HepG2 (cell line): ENCODE data around the gene ATRN. TPM values are rescaled to one million over a fixed set of nuclear protein-coding genes. Genes with fewer than 3 reads are reported as not detected.
A peak's percentile ranks its signal among the peaks of the same experiment; 100 is the strongest.

Experiments used
- ATF3 ChIP-seq: sonication (generic); formaldehyde crosslinking; IDR thresholded peaks from 2 replicates; pipeline ENCODE4 v1.4.0; 2020; ENCODE audit warnings: missing genetic modification reagents
- ATF4 ChIP-seq, 2 experiments: fragments of 450-650 bp in 1 of 2; sonication (generic) in 1 of 2; formaldehyde crosslinking; IDR thresholded peaks; 2 replicates each; pipeline versions ENCODE4 v1.5.0 to v1.8.0; 2020 to 2022; ENCODE audit warnings: mild to moderate bottlenecking in 1 of 2, missing genetic modification reagents in 1 of 2
- BCL6 ChIP-seq: IDR thresholded peaks from 2 replicates; pipeline ENCODE4 v1.6.1; 2016; ENCODE audit warnings: missing genetic modification reagents, missing compliant biosample characterization
- CEBPG ChIP-seq: IDR thresholded peaks from 2 replicates; pipeline ENCODE4 v1.6.1; 2016
- CHD2 ChIP-seq: IDR thresholded peaks from 2 replicates; pipeline ENCODE4 v1.6.1; 2011; ENCODE audit warnings: low read depth, low read length, improper control_type of control experiment
- HMGA1 ChIP-seq: sonication (generic); formaldehyde crosslinking; conservative IDR thresholded peaks from 2 replicates; pipeline ENCODE4 v1.4.0; 2020; ENCODE audit warnings: missing genetic modification reagents
- KAT8 ChIP-seq: IDR thresholded peaks from 2 replicates; pipeline ENCODE4 v1.6.1; 2016; ENCODE audit warnings: missing genetic modification reagents, missing compliant biosample characterization
- KDM5B ChIP-seq: sonication (generic); formaldehyde crosslinking; IDR thresholded peaks from 2 replicates; pipeline ENCODE4 v1.4.0; 2020; ENCODE audit warnings: missing genetic modification reagents, mild to moderate bottlenecking, borderline replicate concordance
- KLF11 ChIP-seq: IDR thresholded peaks from 2 replicates; pipeline ENCODE4 v1.6.1; 2016; ENCODE audit warnings: missing compliant biosample characterization
- NR1H2 ChIP-seq: sonication (generic); formaldehyde crosslinking; IDR thresholded peaks from 2 replicates; pipeline ENCODE4 v1.8.1; 2022; ENCODE audit warnings: low read depth, missing genetic modification reagents, borderline replicate concordance
- RAD51 ChIP-seq: fragments of 450-650 bp; IDR thresholded peaks from 2 replicates; pipeline ENCODE4 v1.6.1; 2016; ENCODE audit warnings: borderline replicate concordance
- SAP130 ChIP-seq: IDR thresholded peaks from 2 replicates; pipeline ENCODE4 v1.6.1; 2016; ENCODE audit warnings: low read depth
- SIX4 ChIP-seq: sonication (generic); formaldehyde crosslinking; IDR thresholded peaks from 2 replicates; pipeline ENCODE4 v1.4.0; 2020; ENCODE audit warnings: missing genetic modification reagents
- TARDBP ChIP-seq: sonication (generic); formaldehyde crosslinking; IDR thresholded peaks from 2 replicates; pipeline ENCODE4 v1.8.0; 2022; ENCODE audit warnings: mild to moderate bottlenecking, missing genetic modification reagents
- ZBTB34 ChIP-seq: sonication (generic); formaldehyde crosslinking; IDR thresholded peaks from 2 replicates; pipeline ENCODE4 v1.8.0; 2022; ENCODE audit warnings: mild to moderate bottlenecking, missing genetic modification reagents
- ZBTB44 ChIP-seq: sonication (generic); formaldehyde crosslinking; IDR thresholded peaks from 2 replicates; pipeline ENCODE4 v1.4.0; 2020; ENCODE audit warnings: missing genetic modification reagents
- ZFP1 ChIP-seq: IDR thresholded peaks from 2 replicates; pipeline ENCODE4 v1.6.1; 2016
- ZMYM3 ChIP-seq: sonication (generic); formaldehyde crosslinking; IDR thresholded peaks from 2 replicates; pipeline ENCODE4 v1.5.1; 2020; ENCODE audit warnings: mild to moderate bottlenecking, missing genetic modification reagents
- ZNF260 ChIP-seq: sonication (generic); formaldehyde crosslinking; IDR thresholded peaks from 2 replicates; pipeline ENCODE4 v1.4.0; 2020; ENCODE audit warnings: missing genetic modification reagents, low read depth, mild to moderate bottlenecking, borderline replicate concordance
- ZNF292 ChIP-seq: sonication (generic); formaldehyde crosslinking; IDR thresholded peaks from 2 replicates; pipeline ENCODE4 v1.8.1; 2022; ENCODE audit warnings: mild to moderate bottlenecking, low read depth, missing genetic modification reagents, borderline replicate concordance
- ZNF337 ChIP-seq: sonication (generic); formaldehyde crosslinking; IDR thresholded peaks from 2 replicates; pipeline ENCODE4 v1.5.1; 2020; ENCODE audit warnings: missing genetic modification reagents, low read depth, mild to moderate bottlenecking, borderline replicate concordance
- ZNF33B ChIP-seq: sonication (generic); formaldehyde crosslinking; IDR thresholded peaks from 2 replicates; pipeline ENCODE4 v1.5.1; 2020; ENCODE audit warnings: mild to moderate bottlenecking, missing genetic modification reagents
- ZNF550 ChIP-seq: sonication (generic); formaldehyde crosslinking; IDR thresholded peaks from 2 replicates; pipeline ENCODE4 v1.4.0; 2020; ENCODE audit warnings: mild to moderate bottlenecking, missing genetic modification reagents, borderline replicate concordance
- ZNF619 ChIP-seq: sonication (generic); formaldehyde crosslinking; IDR thresholded peaks from 2 replicates; pipeline ENCODE4 v1.4.0; 2020; ENCODE audit warnings: mild to moderate bottlenecking, missing genetic modification reagents
- ZNF761 ChIP-seq: sonication (generic); formaldehyde crosslinking; conservative IDR thresholded peaks from 2 replicates; pipeline ENCODE4 v1.4.0; 2020; ENCODE audit warnings: mild to moderate bottlenecking, missing genetic modification reagents
- ZNF766 ChIP-seq: sonication (generic); formaldehyde crosslinking; IDR thresholded peaks from 2 replicates; pipeline ENCODE4 v1.5.0; 2020; ENCODE audit warnings: missing genetic modification reagents, borderline replicate concordance
- ZNF772 ChIP-seq: sonication (generic); formaldehyde crosslinking; IDR thresholded peaks from 2 replicates; pipeline ENCODE4 v1.5.0; 2020; ENCODE audit warnings: mild to moderate bottlenecking, missing genetic modification reagents
- ZSCAN25 ChIP-seq: sonication (generic); formaldehyde crosslinking; IDR thresholded peaks from 2 replicates; pipeline ENCODE4 v1.8.0; 2022; ENCODE audit warnings: mild to moderate bottlenecking, missing genetic modification reagents
- ZZZ3 ChIP-seq: sonication (generic); formaldehyde crosslinking; IDR thresholded peaks from 2 replicates; pipeline ENCODE4 v1.4.0; 2020; ENCODE audit warnings: missing genetic modification reagents, mild to moderate bottlenecking, borderline replicate concordance
- polyA plus RNA-seq, 8 experiments: library from polyadenylated mRNA; depleted of rRNA in 3 of 8; stranded (reverse) in 7 of 8; unstranded in 1 of 8; fragments of >200 nt; fragmentation: Illumina TruSeq in 4 of 8; extraction: Trizol in 4 of 8; gene quantifications; 2 replicates each; pipeline versions ENCODE4 v1.2.1 to v1.2.3, GENCODE V29; 2011 to 2016; ENCODE audit warnings: low read depth in 4 of 8, missing spikeins in 1 of 8, mixed read lengths in 1 of 8; ENCODE audit not compliant: insufficient read depth in 1 of 8
- total RNA-seq, 5 experiments: library from RNA; depleted of rRNA; stranded (reverse); fragments of >200 nt; fragmentation: Illumina TruSeq; extraction: Trizol; gene quantifications; 2 replicates each; pipeline ENCODE4 v1.2.3, GENCODE V29; 2016; ENCODE audit warnings: low read depth in 1 of 5

Gene ATRN
- total and polyA plus RNA-seq, 2 of the 13 experiments (the other 11 are each of a cell fraction or from before 2014, with no cell fraction given): 44.2 to 81.1 TPM

GRCh38 chr20:3563548-3564177 is 92.8 kb downstream of the ATRN start (continued):
- peak in 1 of 2 experiments; percentile 11; a peak in 1 of 4 replicates for TF ChIP-seq ATF4 (CRISPR knock-in tag; IDR thresholded peaks at IDR 0.05)
- no peak for TF ChIP-seq KDM5B (CRISPR knock-in tag)
- TF ChIP-seq KAT8 (CRISPR knock-in tag): no peak
- TF ChIP-seq ATF3 (CRISPR knock-in tag): no peak
- TF ChIP-seq RAD51: no peak
- TF ChIP-seq ZNF619 (CRISPR knock-in tag): no peak
- TF ChIP-seq TARDBP: no peak
- TF ChIP-seq ZNF772: no peak
- peak; percentile 75 for TF ChIP-seq CEBPG (CRISPR knock-in tag)
- no peak for TF ChIP-seq ZNF761 (CRISPR knock-in tag)
- TF ChIP-seq CHD2: no peak
- peak; percentile 49; the same call in 1 of the 2 replicates for TF ChIP-seq KLF11 (CRISPR knock-in tag)
- no peak for TF ChIP-seq HMGA1 (CRISPR knock-in tag)
- TF ChIP-seq ZNF337: no peak
- no peak for TF ChIP-seq SIX4 (CRISPR knock-in tag)
- TF ChIP-seq ZNF292 (CRISPR knock-in tag): no peak
- TF ChIP-seq BCL6: peak; percentile 65
- no peak for TF ChIP-seq ZBTB34 (CRISPR knock-in tag)
- TF ChIP-seq ZSCAN25: 0 out of 2 replicates have a peak, but pooled peaks have one; percentile 33
- TF ChIP-seq ZNF33B (CRISPR knock-in tag): no peak
- TF ChIP-seq ZNF260: no peak
- TF ChIP-seq SAP130 (CRISPR knock-in tag): 0 out of 2 replicates have a peak, but pooled peaks have one; percentile 18
- TF ChIP-seq ZFP1 (CRISPR knock-in tag): no peak
- TF ChIP-seq ZNF550: no peak
- no peak for TF ChIP-seq ZMYM3
- no peak for TF ChIP-seq ZBTB44 (CRISPR knock-in tag)
- no peak for TF ChIP-seq ZZZ3 (CRISPR knock-in tag)
- TF ChIP-seq ZNF766: no peak
- no peak for TF ChIP-seq NR1H2 (CRISPR knock-in tag)
